HS-27A (cell line): Measurements from ENCODE around the gene PCAT6.

ENCODE experiments used
- DNase-seq: peaks from one replicate; pipeline ENCODE4 v3.0.0-alpha.2; 2012; ENCODE audit warnings: low read depth, missing footprints

PCAT6 gene

DNA sequence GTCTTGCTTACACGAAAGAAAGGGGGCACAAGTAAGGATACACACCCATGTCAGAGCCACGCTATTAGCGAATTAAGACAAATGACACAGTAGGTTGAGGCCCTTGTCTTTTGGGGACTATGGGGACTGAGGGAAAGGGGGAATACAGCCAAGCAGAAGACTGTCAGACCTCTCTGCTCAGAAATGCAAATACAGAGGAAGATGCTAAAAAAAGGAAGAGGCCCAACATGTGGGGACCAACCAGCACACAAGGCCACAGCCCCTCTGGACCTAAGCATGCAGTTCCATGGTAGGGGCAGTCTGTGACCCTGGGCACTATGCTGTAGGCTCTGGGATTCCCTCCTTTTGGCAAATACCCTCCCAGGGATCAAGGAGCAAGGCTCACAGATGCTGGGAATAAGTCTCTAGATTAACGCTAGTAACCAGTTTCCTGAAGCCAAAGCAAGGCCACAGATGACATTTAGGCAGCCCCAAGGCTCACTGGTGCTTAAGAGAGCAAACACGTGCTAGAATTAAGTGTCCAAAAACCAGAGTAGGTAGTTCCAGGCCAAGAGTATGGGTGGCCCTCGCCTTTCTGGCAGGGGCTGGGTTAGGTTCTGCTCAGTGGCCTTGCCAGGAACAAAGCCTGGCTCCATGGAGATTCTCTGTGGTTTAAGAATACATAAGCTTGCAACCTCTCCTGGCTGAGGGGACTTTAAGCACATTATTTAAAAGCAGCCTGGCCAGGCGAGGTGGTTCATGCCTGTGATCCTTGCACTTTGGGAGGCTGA, 40.0 kb downstream of the PCAT6 start:
- no peak for DNase-seq

DNA sequence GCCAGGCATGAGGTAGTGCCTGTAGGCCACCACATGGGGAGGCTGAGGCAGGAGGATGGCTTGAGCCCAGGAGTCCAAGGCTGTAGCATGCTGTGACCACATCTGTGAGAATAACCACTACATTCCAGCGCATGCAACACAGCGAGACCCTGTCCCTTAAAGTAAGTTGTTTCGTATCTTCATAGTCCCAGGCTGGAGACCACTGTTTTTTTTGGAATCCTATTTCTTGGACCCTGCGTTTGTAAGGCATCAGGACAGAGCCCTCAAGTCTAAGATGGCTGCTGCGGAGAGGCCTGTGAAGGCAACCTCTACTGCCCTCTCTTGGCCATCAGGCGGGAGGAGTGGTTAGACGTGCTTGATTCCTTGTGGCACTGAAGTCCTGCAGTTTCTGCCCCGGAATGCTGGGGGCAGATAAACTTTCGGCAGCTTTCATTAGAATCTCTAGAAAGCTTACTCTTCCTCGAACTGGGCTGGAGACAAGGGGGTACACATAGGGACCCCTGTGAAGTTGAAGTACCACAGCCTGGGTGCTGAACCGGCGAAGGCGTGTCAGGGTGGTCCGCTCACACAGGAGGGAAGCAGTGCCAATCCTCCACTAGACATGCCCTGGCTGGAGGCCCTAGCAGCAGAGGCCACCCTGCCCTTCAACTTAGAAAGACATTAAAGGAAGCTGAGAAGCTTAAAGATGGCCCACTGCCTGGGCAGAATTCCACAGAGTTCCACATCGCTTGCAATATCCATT, 41.6 kb downstream of the PCAT6 start:
- DNase-seq: peak; percentile 29

DNA sequence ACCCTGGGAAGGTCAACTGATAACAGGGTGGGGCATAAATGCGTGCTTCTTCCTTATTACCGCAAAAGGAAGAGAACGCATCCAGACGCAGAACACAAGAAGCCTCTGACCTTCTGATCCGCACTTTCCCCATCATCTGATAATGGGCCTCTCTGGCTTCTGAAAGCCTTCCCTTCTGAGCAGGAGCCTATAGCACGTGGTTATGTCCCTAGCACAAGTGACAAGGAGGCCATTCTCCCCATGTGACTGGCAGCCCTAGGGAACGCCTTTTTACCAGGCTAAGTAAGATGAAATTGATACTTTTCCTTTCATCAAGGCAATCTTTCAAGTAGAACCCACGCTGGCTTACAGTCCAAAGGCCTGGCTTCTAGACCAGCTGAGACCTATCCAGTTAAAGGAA, 44.0 kb downstream of the PCAT6 start:
- DNase-seq: no peak

DNA sequence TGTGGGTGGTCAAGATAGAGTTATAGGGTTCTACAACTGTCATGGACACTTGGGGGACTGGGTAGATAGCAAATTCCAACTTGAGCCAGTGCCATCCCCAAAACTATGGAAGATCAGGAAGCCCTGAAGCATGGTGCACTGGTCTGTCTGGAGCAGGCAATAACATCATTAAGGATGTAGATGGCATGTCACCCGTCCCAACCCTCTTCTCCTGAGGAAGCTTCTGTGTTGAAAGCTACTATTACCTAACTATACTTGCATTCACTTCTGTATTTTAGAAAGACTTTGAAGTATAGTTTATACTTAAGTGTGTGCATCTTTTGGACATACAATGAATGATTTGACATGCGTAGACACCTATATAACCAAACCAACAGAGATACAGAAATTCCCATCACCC, 45.3 kb downstream of the PCAT6 start:
- no peak for DNase-seq

DNA sequence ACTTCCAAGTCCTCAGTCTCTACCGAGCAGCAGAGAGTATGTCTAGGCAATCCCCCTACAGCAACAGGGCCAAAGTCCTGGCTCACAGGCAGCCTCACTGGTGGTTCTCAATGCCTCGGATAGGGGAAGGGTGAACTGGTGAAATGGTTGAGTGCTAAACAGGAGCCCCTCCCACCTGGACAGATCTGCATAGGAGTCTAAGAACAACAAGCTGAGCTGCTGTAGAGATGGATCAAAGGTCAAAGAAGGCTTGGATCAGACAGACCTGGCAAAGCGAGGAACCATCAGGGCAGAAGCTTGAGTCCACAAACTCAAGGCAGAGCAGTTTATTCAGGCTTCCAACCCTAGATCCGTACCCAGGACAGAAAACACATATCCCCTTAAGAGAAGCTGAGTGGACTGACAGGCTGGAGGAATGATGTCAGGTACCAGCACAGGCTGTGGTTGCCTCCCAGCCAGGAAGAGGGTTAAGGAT, 46.4 kb downstream of the PCAT6 start:
- DNase-seq: no peak

DNA sequence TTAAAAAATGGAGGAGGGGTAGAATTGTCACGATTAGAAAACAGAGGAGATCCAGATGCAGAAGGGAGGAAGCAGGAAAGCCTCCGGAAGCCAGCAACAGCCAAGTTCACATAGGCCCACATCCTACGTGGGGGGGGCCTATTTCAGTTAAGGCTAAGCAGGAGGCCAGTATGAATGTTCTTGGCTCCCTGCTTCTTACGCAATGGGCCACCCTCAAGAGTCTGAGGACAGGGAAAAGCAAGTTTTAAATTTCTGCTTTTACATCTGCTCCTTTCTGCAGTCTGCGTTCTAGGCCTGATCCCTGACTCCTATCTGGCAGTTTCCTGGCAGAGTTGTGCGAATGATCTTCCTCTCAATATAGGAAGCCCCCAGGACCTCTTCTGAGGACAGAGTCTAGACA, 47.6 kb downstream of the PCAT6 start:
- DNase-seq: no peak

DNA sequence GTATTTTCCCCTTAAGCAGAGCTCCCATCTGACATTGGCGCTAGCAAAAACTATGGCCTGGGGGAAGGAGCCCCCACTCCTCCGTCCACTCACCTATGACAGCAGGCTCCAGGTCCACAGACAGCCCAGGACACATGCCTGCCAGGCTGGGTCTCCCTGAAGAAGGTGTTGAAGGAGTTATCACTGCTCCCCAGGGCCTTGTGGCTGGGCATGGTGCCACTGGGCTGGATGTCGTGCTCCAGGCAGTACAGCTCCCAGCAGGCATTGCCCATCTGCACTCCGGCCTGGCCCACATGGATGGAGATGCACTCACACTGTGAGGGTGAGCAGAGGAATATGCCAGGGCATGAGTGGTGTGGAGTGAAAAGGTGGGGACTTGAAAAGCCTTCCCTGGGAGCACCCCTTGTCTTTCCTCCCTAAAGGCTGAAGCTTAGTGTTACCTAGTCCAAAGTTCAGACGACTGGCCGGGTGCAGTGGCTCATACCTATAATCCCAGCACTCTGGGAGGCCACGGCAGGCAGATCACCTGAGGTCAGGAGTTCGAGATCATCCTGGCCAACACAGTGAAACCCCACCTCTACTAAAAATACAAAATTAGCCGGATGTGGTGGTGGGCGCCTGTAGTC, 48.1 kb downstream of the PCAT6 start:
- no peak for DNase-seq

DNA sequence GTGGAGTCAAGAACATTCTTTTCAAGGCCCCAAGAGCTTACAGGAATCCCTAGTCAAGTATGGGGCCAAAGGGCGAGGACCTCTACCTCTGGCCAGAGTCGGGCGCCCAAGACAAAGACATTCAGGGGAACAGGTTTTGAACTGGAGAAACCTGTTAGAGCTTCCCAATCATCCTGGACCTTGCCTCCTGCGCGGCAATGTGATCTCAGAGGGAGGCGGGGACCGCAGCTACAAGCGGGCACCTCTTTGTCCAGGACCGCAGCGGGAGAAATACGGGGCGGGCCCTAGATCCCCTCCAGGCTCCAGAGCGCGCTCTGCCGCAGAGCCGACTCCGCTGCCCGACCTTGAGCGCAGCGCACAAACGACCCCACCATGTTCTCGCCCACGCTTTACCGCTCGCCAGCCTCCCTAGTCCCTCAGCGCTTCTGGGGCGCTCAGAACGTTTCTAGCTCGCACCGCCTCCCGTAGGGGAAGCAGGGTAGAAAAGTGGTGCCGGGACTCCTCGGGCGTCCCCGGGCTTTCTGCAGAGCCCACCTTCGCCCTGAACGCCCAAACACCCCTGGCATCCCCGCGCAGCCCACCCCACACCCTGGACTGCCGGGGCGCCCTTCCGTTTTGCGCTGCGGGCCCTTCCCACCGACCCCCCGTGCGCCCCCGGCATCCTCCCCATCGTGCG, 50.1 kb downstream of the PCAT6 start:
- DNase-seq: no peak
